ENCODE results near the gene S1PR3. TPM values are rescaled to one million over a fixed set of nuclear protein-coding genes. Genes with fewer than 3 reads are reported as not detected.

Gene S1PR3
- total RNA-seq, 4 donors from 2014 or later, result 2.0 to 13.5 (median 8.3) TPM

DNA sequence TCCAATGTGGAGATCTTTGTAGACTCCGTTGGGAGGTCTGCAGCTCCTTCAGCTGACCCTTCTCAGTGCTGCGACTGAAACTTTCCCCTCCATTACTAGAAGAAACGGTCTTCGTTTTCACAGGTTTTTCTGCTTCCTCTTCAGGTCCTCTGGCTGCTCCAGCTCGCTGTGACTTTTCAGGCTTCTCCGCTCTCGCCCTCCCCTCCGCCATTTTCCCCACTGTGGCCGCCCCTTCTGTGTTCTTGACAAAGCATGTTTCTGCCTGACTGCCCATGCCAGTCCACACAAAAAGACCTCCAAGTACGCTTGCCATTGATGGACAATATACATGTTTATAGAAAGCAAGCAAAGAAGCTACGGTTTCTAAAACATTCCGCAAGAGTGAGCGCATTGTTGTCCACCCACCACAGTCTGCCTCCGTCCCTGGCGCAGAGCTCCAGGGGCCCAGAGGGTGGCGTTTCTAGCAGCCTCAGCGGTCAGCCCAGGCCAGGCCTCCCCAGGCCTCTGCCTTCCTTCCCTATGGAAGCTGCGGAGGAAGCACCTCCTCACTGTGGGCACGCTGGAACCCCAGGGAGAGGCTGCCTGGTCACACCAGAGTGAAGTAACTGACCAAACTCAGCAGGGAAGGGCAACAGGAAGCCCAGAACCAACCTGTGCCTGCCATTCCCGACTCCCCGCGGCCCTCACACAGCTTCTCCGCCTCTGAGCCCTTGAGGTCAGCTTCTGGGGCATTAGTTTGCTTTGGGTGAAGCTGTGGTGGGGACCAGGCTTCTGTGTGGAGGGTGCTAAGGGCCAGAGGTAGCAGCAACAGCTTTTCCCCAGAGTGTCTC is 19.9 kb upstream of the S1PR3 start:
- WGBS, 2 donors (ENCODE audit: low coverage in 1 of 2), result 88 to 91% methylated on average over 10 to 23 of the region's 23 CpGs
- Histone ChIP-seq H3K36me3 (no peaks in the 10 kb centered on the region), H3K9me3 (no peaks in the 10 kb centered on the region), H3K4me3 (no peak overlapping the region), H3K27me3 (no peaks in the 10 kb centered on the region), H3K4me1 (no peaks in the 10 kb centered on the region), H3K27ac (no peak overlapping the region)
- intact Hi-C loops (cut with DNase I; ENCODE audit: low total_unique reads) (no loop called here), in situ Hi-C loops (cut with MboI; ENCODE audit: low pct_ligation_motif_present in 1 of 4, low pct_unique_long_range_greater_than_20kb in 1 of 4, low sequenced_read_pairs in 3 of 4) (no loop called here)
- DNase-seq, result no peak
- TF ChIP-seq EP300 (IDR thresholded peaks at IDR 0.05; ENCODE audit: low read depth), result no peak
- TF ChIP-seq, protein P1, sequence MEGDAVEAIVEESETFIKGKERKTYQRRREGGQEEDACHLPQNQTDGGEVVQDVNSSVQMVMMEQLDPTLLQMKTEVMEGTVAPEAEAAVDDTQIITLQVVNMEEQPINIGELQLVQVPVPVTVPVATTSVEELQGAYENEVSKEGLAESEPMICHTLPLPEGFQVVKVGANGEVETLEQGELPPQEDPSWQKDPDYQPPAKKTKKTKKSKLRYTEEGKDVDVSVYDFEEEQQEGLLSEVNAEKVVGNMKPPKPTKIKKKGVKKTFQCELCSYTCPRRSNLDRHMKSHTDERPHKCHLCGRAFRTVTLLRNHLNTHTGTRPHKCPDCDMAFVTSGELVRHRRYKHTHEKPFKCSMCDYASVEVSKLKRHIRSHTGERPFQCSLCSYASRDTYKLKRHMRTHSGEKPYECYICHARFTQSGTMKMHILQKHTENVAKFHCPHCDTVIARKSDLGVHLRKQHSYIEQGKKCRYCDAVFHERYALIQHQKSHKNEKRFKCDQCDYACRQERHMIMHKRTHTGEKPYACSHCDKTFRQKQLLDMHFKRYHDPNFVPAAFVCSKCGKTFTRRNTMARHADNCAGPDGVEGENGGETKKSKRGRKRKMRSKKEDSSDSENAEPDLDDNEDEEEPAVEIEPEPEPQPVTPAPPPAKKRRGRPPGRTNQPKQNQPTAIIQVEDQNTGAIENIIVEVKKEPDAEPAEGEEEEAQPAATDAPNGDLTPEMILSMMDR (IDR thresholded peaks at IDR 0.05), result no peak

DNA sequence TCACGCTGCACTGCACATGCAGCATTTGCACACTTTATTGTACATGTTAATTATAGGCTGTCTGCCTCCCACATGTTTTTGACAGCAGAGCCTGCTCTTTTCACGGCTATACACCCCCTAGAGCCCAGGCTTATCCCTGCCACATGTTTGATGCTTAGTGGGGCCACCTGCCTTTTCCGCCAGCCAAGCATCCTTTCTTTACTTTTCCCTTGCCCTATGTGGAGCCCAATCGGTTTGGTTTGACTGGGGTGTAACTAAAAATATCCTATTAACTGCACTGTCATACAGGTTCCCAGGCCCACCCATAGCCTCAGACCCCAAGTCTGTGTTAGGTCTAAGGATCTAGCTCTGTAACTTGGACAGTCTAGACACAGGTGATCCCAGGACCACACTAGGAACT is 18.9 kb upstream of the S1PR3 start:
- no peaks in the 10 kb centered on the region for H3K9me3 ChIP-seq
- intact Hi-C loops (cut with DNase I; ENCODE audit: low total_unique reads), result no loop called here
- in situ Hi-C loops (cut with MboI; ENCODE audit: low pct_ligation_motif_present in 1 of 4, low pct_unique_long_range_greater_than_20kb in 1 of 4, low sequenced_read_pairs in 3 of 4), result no loop called here
- no peaks in the 10 kb centered on the region for H3K36me3 ChIP-seq
- no peaks in the 10 kb centered on the region for H3K27me3 ChIP-seq
- no peak overlapping the region for H3K27ac ChIP-seq
- no peaks in the 10 kb centered on the region for H3K4me1 ChIP-seq
- no peak for TF ChIP-seq EP300 (IDR thresholded peaks at IDR 0.05; ENCODE audit: low read depth)
- no peak for TF ChIP-seq POLR2AphosphoS5 (IDR thresholded peaks at IDR 0.05)
- TF ChIP-seq, protein P1 (IDR thresholded peaks at IDR 0.05), result no peak
- no peak for TF ChIP-seq POLR2A (IDR thresholded peaks at IDR 0.05)
- no peak overlapping the region for H3K4me3 ChIP-seq
- 84% methylated on average over 4 of the region's 4 CpGs; no CpG with 5 or more reads in 1 of the 2 donors for WGBS, 2 donors (ENCODE audit: low coverage in 1 of 2)
- DNase-seq, result no peak

DNA sequence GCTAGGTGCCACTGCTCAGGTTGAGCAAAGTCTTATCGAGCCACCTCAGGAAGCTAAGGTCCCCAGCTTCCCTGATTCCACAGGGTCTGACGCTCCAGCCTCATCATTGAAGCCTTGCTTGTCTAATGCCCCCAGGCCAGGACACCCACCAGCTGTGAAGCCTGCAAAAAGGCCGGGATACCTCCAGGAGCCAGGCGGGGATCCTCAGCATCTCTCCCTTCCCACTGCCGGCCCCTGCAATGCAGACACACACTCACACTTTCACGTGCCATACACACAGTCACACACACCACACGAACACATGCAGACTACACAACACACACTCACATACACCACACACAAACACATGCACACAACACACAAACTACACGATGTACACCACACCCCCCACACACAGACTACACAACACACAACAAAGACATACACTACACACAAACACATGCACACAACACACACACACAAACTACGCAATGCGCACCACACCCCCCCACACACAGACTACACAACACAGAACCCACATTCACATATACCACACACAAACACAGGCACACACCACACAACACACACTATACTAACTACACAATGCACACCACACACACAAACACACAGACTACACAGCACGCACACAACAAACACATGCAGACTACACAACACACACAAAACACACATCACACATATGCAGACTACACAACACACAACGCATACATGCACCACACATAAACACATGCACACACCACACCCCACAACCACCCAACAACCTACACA is 17.8 kb upstream of the S1PR3 start:
- Histone ChIP-seq H3K27me3 (no peaks in the 10 kb centered on the region), H3K27ac (no peak overlapping the region), H3K4me1 (no peaks in the 10 kb centered on the region), H3K4me3 (no peak overlapping the region), H3K36me3 (no peaks in the 10 kb centered on the region), H3K9me3 (no peaks in the 10 kb centered on the region)
- WGBS, 2 donors (ENCODE audit: low coverage in 1 of 2), result 92 to 96% methylated on average over 5 to 11 of the region's 12 CpGs
- no peak for TF ChIP-seq POLR2AphosphoS5 (IDR thresholded peaks at IDR 0.05)
- TF ChIP-seq POLR2A (IDR thresholded peaks at IDR 0.05), result no peak
- no peak for TF ChIP-seq EP300 (IDR thresholded peaks at IDR 0.05; ENCODE audit: low read depth)
- TF ChIP-seq, protein P1 (IDR thresholded peaks at IDR 0.05), result no peak
- intact Hi-C loops (cut with DNase I; ENCODE audit: low total_unique reads) (no loop called here), in situ Hi-C loops (cut with MboI; ENCODE audit: low pct_ligation_motif_present in 1 of 4, low pct_unique_long_range_greater_than_20kb in 1 of 4, low sequenced_read_pairs in 3 of 4) (no loop called here)
- no peak for DNase-seq

DNA sequence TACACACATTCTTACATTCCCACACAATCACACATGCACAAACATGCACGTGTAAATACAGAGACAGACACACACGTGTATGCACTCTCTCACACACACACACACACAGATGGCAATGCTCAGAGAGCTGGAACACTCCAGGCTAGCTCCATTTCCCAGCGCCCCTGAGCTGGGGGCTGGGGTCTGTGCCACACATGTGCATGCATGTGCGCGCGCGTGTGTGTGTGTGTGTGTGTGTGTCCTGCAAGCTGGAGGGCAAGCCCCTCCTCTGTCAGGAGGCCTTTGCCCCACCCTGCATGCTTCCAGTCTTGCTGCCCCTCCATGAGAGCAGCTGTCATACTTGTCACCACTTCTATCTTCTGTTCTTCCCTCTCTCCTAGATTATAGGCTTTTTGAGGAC is 16.6 kb upstream of the S1PR3 start:
- 87% methylated on average over 7 of the region's 7 CpGs; no CpG with 5 or more reads in 1 of the 2 donors for WGBS, 2 donors (ENCODE audit: low coverage in 1 of 2)
- TF ChIP-seq POLR2A (IDR thresholded peaks at IDR 0.05), result no peak
- TF ChIP-seq POLR2AphosphoS5 (IDR thresholded peaks at IDR 0.05), result no peak
- no peak for TF ChIP-seq EP300 (IDR thresholded peaks at IDR 0.05; ENCODE audit: low read depth)
- TF ChIP-seq, protein P1 (IDR thresholded peaks at IDR 0.05), result no peak
- DNase-seq, result no peak
- no peaks in the 10 kb centered on the region for H3K9me3 ChIP-seq
- no peak overlapping the region for H3K27ac ChIP-seq
- intact Hi-C loops (cut with DNase I; ENCODE audit: low total_unique reads), result no loop called here
- no peaks in the 10 kb centered on the region for H3K4me1 ChIP-seq
- no peaks in the 10 kb centered on the region for H3K36me3 ChIP-seq
- H3K4me3 ChIP-seq, result no peak overlapping the region
- in situ Hi-C loops (cut with MboI; ENCODE audit: low pct_ligation_motif_present in 1 of 4, low pct_unique_long_range_greater_than_20kb in 1 of 4, low sequenced_read_pairs in 3 of 4), result loop anchor here in 1 of 4 donors (25.0 kb wide), 1 partner anchor 1287 kb away; no protein-coding TSS in a partner anchor
- no peaks in the 10 kb centered on the region for H3K27me3 ChIP-seq
